ENCODE results near the gene MSLN. TPM values are rescaled to one million over a fixed set of nuclear protein-coding genes. Genes with fewer than 3 reads are reported as not detected.

The MSLN gene
- total and polyA plus RNA-seq, 9 of the 15 experiments (the other 6 are each of a cell fraction or from before 2014, with no cell fraction given) = not detected

DNA sequence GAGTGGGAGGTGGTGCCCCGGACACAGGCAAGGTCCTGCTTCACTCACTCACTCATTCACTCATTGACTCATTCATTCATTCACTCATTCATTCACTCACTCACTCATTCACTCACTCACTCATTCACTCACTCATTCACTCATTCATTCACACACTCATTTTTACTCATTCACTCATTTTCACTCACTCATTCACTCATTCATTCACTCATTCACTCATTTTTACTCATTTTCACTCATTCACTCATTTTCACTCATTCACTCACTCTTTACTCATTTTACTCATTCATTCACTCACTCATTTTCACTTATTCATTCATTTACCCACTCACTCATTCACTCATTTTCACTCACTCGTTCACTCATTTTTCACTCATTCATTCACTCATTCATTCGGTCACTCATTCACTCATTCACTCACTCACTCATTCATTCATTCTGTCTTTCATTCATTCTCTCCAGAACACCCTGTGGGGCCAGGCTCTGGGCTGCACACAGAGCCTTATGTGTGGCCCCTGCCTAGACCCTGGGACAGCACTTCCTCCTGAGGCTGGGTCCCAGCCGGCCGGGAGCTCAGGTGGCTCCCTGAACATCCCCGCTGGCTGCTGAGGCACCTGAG, 18.5 kb downstream of the MSLN start (continued):
- TF ChIP-seq, protein P1, sequence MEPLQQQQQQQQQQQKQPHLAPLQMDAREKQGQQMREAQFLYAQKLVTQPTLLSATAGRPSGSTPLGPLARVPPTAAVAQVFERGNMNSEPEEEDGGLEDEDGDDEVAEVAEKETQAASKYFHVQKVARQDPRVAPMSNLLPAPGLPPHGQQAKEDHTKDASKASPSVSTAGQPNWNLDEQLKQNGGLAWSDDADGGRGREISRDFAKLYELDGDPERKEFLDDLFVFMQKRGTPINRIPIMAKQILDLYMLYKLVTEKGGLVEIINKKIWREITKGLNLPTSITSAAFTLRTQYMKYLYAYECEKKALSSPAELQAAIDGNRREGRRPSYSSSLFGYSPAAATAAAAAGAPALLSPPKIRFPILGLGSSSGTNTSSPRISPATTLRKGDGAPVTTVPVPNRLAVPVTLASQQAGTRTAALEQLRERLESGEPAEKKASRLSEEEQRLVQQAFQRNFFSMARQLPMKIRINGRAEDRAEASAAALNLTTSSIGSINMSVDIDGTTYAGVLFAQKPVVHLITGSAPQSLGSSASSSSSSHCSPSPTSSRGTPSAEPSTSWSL (CRISPR knock-in tag; IDR thresholded peaks at IDR 0.05; ENCODE audit: borderline replicate concordance) = no peak
- TF ChIP-seq, protein P2, sequence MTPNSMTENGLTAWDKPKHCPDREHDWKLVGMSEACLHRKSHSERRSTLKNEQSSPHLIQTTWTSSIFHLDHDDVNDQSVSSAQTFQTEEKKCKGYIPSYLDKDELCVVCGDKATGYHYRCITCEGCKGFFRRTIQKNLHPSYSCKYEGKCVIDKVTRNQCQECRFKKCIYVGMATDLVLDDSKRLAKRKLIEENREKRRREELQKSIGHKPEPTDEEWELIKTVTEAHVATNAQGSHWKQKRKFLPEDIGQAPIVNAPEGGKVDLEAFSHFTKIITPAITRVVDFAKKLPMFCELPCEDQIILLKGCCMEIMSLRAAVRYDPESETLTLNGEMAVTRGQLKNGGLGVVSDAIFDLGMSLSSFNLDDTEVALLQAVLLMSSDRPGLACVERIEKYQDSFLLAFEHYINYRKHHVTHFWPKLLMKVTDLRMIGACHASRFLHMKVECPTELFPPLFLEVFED (CRISPR knock-in tag; conservative IDR thresholded peaks at IDR 0.05) = no peak
- no peak for TF ChIP-seq ZNF830 (CRISPR knock-in tag; IDR thresholded peaks at IDR 0.05)
- TF ChIP-seq ZNF311 (CRISPR knock-in tag; IDR thresholded peaks at IDR 0.05) = no peak
- TF ChIP-seq BHLHE40 (IDR thresholded peaks at IDR 0.05; ENCODE audit: low read length) = no peak
- TF ChIP-seq GTF2A2 (tag; IDR thresholded peaks at IDR 0.05) = no peak
- peak in 1 of 2 experiments; percentile 58; a peak in 2 of 4 replicates for TF ChIP-seq HDAC1 (IDR thresholded peaks at IDR 0.05)
- no peak for TF ChIP-seq ZBTB9 (CRISPR knock-in tag; IDR thresholded peaks at IDR 0.05)
- TF ChIP-seq RAD21 (CRISPR knock-in tag; conservative IDR thresholded peaks at IDR 0.05 in 1 of 2, IDR thresholded peaks at IDR 0.05 in 1 of 2) = no peak
- TF ChIP-seq TGIF2 (CRISPR knock-in tag; IDR thresholded peaks at IDR 0.05) = no peak
- TF ChIP-seq TCF7 (IDR thresholded peaks at IDR 0.05; ENCODE audit: borderline replicate concordance) = no peak
- TF ChIP-seq ID3 (CRISPR knock-in tag; IDR thresholded peaks at IDR 0.05) = no peak
- no peak for TF ChIP-seq ID3 (tag; IDR thresholded peaks at IDR 0.05)
- TF ChIP-seq ZNF584 (CRISPR knock-in tag; IDR thresholded peaks at IDR 0.05; ENCODE audit: low read depth) = no peak
- TF ChIP-seq NR0B1 (IDR thresholded peaks at IDR 0.05; ENCODE audit: partially characterized antibody) = no peak
- TF ChIP-seq NCOA4 (IDR thresholded peaks at IDR 0.05; ENCODE audit: partially characterized antibody) = peak; percentile 56
- TF ChIP-seq MYNN (IDR thresholded peaks at IDR 0.05) = no peak
- no peak for TF ChIP-seq MYNN (CRISPR knock-in tag; IDR thresholded peaks at IDR 0.05)
- TF ChIP-seq PTRF (tag; IDR thresholded peaks at IDR 0.05) = no peak
- TF ChIP-seq ZKSCAN1 (IDR thresholded peaks at IDR 0.05; ENCODE audit: low read depth, low read length) = no peak
